HAP-1 (cell line): ENCODE results near the gene ATG4D.
A peak's percentile ranks its signal among the peaks of the same experiment; 100 is the strongest.
"Not testable (repeated sequence)": the region's sequence is repeated elsewhere in the genome, so short reads cannot be mapped to it uniquely, and the experiment has no call there.

Experiments
- DNase-seq, 2 experiments: peaks; one replicate each; pipeline ENCODE4 v3.0.0-alpha.2; 2016 to 2020; ENCODE audit warnings: low spot score in 2 of 2
- H3K27me3 ChIP-seq: fragments of 250-450 bp; sonication (Bioruptor Pico); 2 replicates; pipeline ENCODE4 v1.5.1; 2020; ENCODE audit warnings: low read depth, mild to moderate bottlenecking, moderate library complexity
- H3K36me3 ChIP-seq: fragments of 250-450 bp; sonication (Bioruptor Pico); replicated peaks from 2 replicates; pipeline ENCODE4 v1.5.1; 2020; ENCODE audit warnings: mild to moderate bottlenecking
- H3K4me1 ChIP-seq: fragments of 250-450 bp; sonication (Bioruptor Pico); 2 replicates; pipeline ENCODE4 v1.5.1; 2020; ENCODE audit warnings: mild to moderate bottlenecking
- H3K4me3 ChIP-seq: fragments of 250-450 bp; sonication (Bioruptor Pico); 2 replicates; pipeline ENCODE4 v1.5.1; 2020; ENCODE audit warnings: mild to moderate bottlenecking, moderate library complexity
- H3K9me3 ChIP-seq: fragments of 250-450 bp; sonication (Bioruptor Pico); 2 replicates; pipeline ENCODE4 v1.5.1; 2020; ENCODE audit warnings: mild to moderate bottlenecking, moderate library complexity
- in situ Hi-C: fragments of 300-500 bp; cut with MboI; formaldehyde crosslinking; loops from 3 replicates; pipeline ENCODE4 v1.14.3; 2020; ENCODE audit warnings: low sequenced_read_pairs, inconsistent platforms, mixed read lengths

Gene ATG4D

GRCh38 chr19:10566658-10567410 lies 23.1 kb downstream of the ATG4D start:
- in situ Hi-C loops: no loop called here
- no peak for DNase-seq
- H3K27me3 ChIP-seq: no peaks in the 10 kb centered on the region
- H3K4me1 ChIP-seq: peaks cover 18% of the 10 kb centered on the region
- H3K4me3 ChIP-seq: no peak overlapping the region
- no peaks in the 10 kb centered on the region for H3K9me3 ChIP-seq
- peaks cover 26% of the 10 kb centered on the region for H3K36me3 ChIP-seq

- Histone ChIP-seq H3K4me3 (peak overlapping the region; percentile 49), H3K27me3 (no peaks in the 10 kb centered on the region), H3K4me1 (peaks cover 24% of the 10 kb centered on the region), H3K36me3 (peaks cover 22% of the 10 kb centered on the region), H3K9me3 (no peaks in the 10 kb centered on the region)
- no peak for DNase-seq
- in situ Hi-C loops: no loop called here
Observed at GRCh38 chr19:10567656-10568055, 24.0 kb downstream of the ATG4D start.

GRCh38 chr19:10568062-10568825 lies 24.5 kb downstream of the ATG4D start:
- H3K4me3 ChIP-seq: peak overlapping the region; percentile 49
- no peaks in the 10 kb centered on the region for H3K9me3 ChIP-seq
- H3K36me3 ChIP-seq: peaks cover 17% of the 10 kb centered on the region
- in situ Hi-C loops: no loop called here
- H3K4me1 ChIP-seq: peaks cover 24% of the 10 kb centered on the region
- peak in 1 of 2 experiments; percentile 36 for DNase-seq
- no peaks in the 10 kb centered on the region for H3K27me3 ChIP-seq

GRCh38 chr19:10568826-10569651 lies 25.3 kb downstream of the ATG4D start, which contains the start of gene CDKN2D:
TSS of gene CDKN2D (minus strand) at chr19:10568979. CDS start at chr19:10568653, 326 bp downstream.
- Histone ChIP-seq H3K4me3 (peak within 1 kb of the TSS; percentile 49), H3K27me3 (no peaks in the 10 kb centered on the region), H3K36me3 (peaks cover 12% of the 10 kb centered on the region), H3K9me3 (no peaks in the 10 kb centered on the region), H3K4me1 (peaks cover 24% of the 10 kb centered on the region)
- peak; percentile 95 to 100 for DNase-seq
- in situ Hi-C loops: no loop called here

GRCh38 chr19:10573793-10574192 lies 30.1 kb downstream of the ATG4D start:
- H3K4me1 ChIP-seq: peaks cover 16% of the 10 kb centered on the region
- H3K27me3 ChIP-seq, H3K36me3 ChIP-seq, in situ Hi-C loops, H3K9me3 ChIP-seq, DNase-seq, H3K4me3 ChIP-seq: not testable (repeated sequence)

- H3K27me3 ChIP-seq: no peaks in the 10 kb centered on the region
- H3K4me1 ChIP-seq: peaks cover 12% of the 10 kb centered on the region
- no peaks in the 10 kb centered on the region for H3K36me3 ChIP-seq
- no peak overlapping the region for H3K4me3 ChIP-seq
- H3K9me3 ChIP-seq: no peaks in the 10 kb centered on the region
- no peak for DNase-seq
- in situ Hi-C loops: no loop called here
Observed at GRCh38 chr19:10574462-10574861, 30.8 kb downstream of the ATG4D start.

- peaks cover 7% of the 10 kb centered on the region for H3K4me1 ChIP-seq
- no peaks in the 10 kb centered on the region for H3K36me3 ChIP-seq
- H3K4me3 ChIP-seq: no peak overlapping the region
- no peaks in the 10 kb centered on the region for H3K27me3 ChIP-seq
- in situ Hi-C loops: no loop called here
- H3K9me3 ChIP-seq: no peaks in the 10 kb centered on the region
- DNase-seq: no peak
Observed at GRCh38 chr19:10575011-10575716, 31.5 kb downstream of the ATG4D start.

- H3K9me3 ChIP-seq: no peaks in the 10 kb centered on the region
- no peak for DNase-seq
- no peak overlapping the region for H3K4me3 ChIP-seq
- H3K4me1 ChIP-seq: no peaks in the 10 kb centered on the region
- H3K36me3 ChIP-seq: no peaks in the 10 kb centered on the region
- in situ Hi-C loops: no loop called here
- H3K27me3 ChIP-seq: no peaks in the 10 kb centered on the region
Observed at GRCh38 chr19:10577951-10578350, 34.2 kb downstream of the ATG4D start.

GRCh38 chr19:10580979-10581631 lies 37.4 kb downstream of the ATG4D start:
- in situ Hi-C loops: loop anchor here (5.0 kb wide), 1 partner anchor 61 kb away; no protein-coding TSS in a partner anchor
- H3K4me1 ChIP-seq: no peaks in the 10 kb centered on the region
- no peaks in the 10 kb centered on the region for H3K36me3 ChIP-seq
- H3K27me3 ChIP-seq: no peaks in the 10 kb centered on the region
- no peak overlapping the region for H3K4me3 ChIP-seq
- H3K9me3 ChIP-seq: no peaks in the 10 kb centered on the region
- DNase-seq: peak; percentile 92 to 95

- Histone ChIP-seq H3K27me3 (no peaks in the 10 kb centered on the region), H3K4me3 (no peak overlapping the region), H3K9me3 (no peaks in the 10 kb centered on the region), H3K4me1 (no peaks in the 10 kb centered on the region), H3K36me3 (no peaks in the 10 kb centered on the region)
- no peak for DNase-seq
- in situ Hi-C loops: loop anchor here (5.0 kb wide), 1 partner anchor 60 kb away; no protein-coding TSS in a partner anchor
Observed at GRCh38 chr19:10582091-10582490, 38.4 kb downstream of the ATG4D start.

- in situ Hi-C loops: loop anchor here (5.0 kb wide), 1 partner anchor 59 kb away; no protein-coding TSS in a partner anchor
- H3K4me1 ChIP-seq: no peaks in the 10 kb centered on the region
- no peak for DNase-seq
- H3K9me3 ChIP-seq: no peaks in the 10 kb centered on the region
- H3K4me3 ChIP-seq: no peak overlapping the region
- H3K27me3 ChIP-seq: peaks cover 4% of the 10 kb centered on the region; the same call in 1 of the 2 replicates
- H3K36me3 ChIP-seq: no peaks in the 10 kb centered on the region
Observed at GRCh38 chr19:10583036-10583776, 39.5 kb downstream of the ATG4D start.

GRCh38 chr19:10586396-10586795 lies 42.7 kb downstream of the ATG4D start:
- no peaks in the 10 kb centered on the region for H3K36me3 ChIP-seq
- peaks cover 4% of the 10 kb centered on the region; the same call in 1 of the 2 replicates for H3K27me3 ChIP-seq
- DNase-seq: no peak
- H3K9me3 ChIP-seq: no peaks in the 10 kb centered on the region
- no peaks in the 10 kb centered on the region for H3K4me1 ChIP-seq
- H3K4me3 ChIP-seq: no peak overlapping the region
- in situ Hi-C loops: no loop called here
